HG02759 (cell line): ENCODE results near the gene CCL4L2.
A peak's percentile ranks its signal among the peaks of the same experiment; 100 is the strongest.
"Not testable (repeated sequence)": the region's sequence is repeated elsewhere in the genome, so short reads cannot be mapped to it uniquely, and the experiment has no call there.

Experiments used
- ATAC-seq: cut with Tn5 transposase; IDR thresholded peaks from one replicate; pipeline ENCODE4 v1.9.1; 2021; ENCODE audit warnings: mild to moderate bottlenecking, moderate library complexity; ENCODE audit not compliant: unreplicated experiment

The CCL4L2 gene

GRCh38 chr17:36210439-36211211 is at the start of gene CCL4L2:
Gene CCL4L2 (plus strand): TSS chr17:36211063.
- peak; percentile 65 for ATAC-seq

GRCh38 chr17:36168836-36169235 is 42.0 kb upstream of the CCL4L2 start:
- ATAC-seq = not testable (repeated sequence)

- ATAC-seq = not testable (repeated sequence)
These were observed 34.3 kb upstream of the CCL4L2 start, which contains the start of gene TBC1D3B for GRCh38 chr17:36176536-36176935. Gene TBC1D3B (minus strand): TSS chr17:36176636. CDS start chr17:36175050, 1,586 bp downstream.

DNA sequence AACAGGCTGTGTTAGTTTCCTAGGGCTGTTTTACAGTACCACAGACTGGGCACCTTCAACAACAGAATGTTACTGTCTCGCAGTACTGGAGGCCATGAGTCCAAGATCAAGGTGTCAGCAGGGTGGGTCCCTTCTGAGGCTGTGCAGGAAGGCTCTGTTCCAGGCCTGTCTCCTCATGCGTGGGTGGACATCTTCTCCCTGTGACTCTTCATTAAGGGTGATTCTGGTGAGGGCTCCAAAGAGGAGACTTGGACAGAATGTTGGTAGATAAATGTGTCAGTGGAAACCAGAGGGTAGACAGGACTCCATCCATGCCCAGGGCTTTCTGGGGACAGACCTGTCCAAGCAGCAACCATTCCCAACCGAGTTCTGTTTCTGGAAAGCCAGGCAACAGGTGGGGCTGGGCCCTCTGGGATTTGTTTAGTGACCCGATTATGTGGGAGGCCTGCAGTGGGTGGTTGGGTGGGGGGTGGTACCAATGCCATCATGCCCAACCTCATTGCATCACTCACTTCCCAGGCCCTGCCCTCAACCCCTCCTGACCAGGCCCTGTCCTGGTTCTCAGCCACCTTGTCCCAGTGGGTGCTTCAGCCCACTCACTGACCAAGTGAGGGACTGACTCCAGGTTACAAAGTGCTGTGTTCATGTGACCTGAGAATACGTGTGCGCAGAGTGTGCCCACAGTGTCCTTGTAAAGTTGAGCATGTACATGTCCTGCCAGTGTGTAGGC is 29.3 kb upstream of the CCL4L2 start:
- not testable (repeated sequence) for ATAC-seq

DNA sequence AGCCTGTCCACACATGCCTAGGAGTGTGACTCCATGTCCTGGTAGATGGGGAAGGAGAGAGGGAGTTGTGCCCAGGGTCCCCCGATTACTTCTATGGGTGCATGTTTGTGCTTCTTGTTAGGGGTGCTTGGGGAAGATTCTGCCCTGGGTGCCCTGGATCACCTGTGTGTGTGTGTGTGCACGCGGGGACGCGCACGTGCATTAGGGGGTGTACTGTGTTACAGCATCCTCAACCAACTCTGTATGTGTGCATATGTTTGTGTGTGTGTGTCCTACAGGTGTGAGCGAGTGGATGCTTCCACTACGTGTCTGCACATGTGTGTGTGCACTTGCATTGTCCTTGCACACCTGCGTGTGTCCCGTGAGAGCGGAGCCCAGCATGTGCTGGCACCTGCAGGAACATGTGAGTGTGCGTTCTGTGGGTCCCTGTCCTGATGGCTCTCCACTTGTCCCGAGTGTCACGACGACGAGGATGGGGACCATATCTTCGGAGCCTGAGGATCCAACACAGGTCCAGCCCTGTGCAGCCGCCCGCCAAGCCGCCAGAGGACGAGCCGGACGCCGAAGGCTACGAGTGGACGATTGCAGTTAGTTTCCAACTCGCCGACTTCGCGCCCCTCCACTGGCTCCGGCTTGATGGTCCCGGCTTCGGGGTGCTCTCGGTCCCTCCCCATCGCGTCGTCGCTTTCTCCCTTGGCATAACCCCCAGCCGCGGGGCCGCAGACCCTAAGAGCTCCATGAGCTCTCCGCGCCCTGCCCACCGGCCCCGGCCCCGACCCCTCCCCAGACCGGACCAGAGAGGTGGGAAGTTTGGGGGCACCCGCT is 28.5 kb upstream of the CCL4L2 start:
- no peak for ATAC-seq

- ATAC-seq = peak; percentile 48
These were observed 27.6 kb upstream of the CCL4L2 start for GRCh38 chr17:36183001-36183971.

DNA sequence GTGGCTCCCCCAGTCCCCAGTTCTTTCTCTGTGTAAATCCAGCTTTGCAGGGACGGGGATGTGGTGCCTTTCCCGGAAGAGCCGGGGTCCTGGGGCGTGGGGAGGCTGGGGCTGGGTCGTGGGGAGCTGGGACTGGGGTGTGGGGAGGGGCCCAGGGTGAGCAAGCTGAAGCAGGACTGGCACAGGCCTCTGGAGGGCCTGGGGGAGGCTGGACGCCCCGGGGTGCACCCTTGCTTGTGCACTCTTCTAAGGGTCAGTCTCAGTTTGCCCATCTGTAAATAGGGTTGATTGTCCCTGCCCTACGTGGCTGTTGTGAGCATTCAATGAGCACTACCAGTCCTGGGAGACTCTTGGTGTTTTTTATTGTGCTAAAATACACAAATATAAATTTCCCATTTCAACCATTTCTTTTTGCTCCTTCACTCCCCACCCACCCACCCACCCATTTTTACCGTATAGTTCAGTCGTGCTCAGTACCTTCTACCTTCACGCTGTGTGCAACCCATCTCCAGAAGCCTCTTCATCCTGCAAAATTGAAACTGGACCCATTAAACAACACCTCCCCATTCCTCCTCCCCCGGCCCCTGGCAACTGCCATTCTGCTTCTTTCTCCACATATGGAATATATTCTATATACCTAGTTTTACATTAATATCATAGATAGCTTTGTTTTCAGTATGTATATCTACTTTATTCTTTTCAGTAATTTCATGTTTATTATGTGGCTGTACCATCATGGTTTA is 26.7 kb upstream of the CCL4L2 start:
- ATAC-seq = no peak

DNA sequence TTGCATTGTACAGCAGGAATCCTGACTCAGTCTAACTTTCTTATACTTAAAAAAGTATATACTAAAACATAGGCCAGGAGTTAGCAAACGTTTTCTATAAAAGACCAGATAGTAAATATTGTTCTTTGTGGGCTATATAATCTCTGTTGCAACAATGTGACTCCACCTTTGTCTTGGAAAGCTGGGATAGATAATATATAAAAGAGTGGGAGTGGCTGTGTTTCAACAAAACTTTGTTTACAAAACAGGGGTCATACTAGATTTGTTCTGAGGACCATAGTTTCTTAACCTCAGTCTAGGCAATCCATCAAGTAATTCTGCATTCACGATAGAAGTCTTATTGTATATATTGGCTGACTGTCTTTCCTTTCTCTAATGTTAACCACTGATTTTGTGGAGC is 25.4 kb upstream of the CCL4L2 start:
- ATAC-seq = no peak

DNA sequence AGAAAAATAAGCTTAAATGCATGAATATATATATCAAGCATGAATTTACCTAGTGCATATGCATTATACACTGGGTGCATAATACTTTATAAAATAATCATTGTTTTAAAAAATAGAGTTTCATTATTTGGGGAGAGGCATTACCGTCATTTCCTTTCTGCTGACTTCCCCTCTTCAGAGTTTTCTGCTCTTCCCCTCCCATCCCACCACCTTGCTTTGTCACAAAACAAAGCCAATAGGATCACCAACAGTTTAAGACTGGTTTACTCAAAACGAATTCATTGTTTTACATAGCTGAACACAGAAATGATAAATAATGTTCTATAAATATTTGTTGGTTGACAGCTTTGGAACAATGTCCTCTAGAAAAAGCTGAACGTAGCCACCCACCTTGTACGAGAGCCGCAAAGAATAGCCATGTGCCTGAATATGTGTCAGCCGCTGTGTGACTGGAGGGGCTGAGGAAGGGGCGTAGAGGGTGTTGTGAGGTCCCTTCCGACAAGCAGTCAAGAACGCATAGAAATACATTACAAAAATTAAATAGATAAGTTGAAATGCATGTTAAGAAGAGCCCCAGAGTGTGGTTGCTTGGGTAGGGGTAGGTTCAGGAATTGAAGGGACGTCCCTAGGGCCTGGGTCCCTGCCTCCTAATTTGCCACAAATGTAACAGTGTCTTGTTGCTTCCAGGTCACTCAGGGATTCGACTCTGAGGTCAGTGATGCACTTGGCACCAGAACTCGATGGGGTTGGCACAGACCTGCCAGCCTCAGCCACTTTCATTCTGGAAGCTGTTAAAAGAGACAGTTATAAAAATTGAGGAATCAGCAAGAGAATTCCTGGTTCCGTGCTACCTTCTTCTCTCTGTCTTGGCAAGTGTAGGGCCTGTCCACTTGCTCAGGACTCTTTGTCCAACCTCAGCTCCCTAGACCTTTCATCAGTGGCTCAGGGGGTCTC is 23.8 kb upstream of the CCL4L2 start:
- ATAC-seq = not testable (repeated sequence)

DNA sequence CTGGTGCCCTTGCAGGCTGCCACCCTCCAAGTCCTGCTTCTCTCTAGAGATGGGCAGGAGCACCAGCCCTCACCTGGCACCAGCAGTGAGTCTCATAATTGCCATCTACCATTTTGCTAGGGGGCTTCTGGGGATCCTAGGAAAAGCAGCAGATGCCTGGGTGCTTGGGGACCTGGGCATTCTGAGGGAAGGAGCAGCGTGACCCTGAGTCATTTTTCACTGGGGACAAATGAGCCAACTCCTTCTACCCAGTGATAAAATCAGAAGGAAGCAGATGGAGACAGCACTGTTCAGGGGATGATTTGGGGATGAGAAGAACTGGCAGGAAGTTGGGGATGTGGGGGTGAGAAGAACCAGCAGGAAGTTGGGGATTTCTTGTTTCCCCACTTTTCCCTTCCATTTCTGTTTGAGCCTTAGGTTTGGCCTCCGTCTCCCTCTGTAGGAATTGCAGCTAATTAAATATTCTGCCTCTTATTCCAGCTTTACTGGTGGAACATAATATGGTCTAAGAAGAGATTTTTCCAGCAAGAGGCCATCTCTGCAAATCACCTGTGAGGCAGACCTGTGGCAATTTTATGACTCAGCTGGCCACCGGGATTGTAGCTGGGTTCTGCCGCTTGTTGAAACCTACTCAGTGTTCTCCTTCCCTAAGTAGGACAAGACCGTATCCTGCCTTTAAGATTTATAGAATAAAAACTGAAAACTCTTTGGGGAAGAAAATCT is 22.8 kb upstream of the CCL4L2 start:
- not testable (repeated sequence) for ATAC-seq

DNA sequence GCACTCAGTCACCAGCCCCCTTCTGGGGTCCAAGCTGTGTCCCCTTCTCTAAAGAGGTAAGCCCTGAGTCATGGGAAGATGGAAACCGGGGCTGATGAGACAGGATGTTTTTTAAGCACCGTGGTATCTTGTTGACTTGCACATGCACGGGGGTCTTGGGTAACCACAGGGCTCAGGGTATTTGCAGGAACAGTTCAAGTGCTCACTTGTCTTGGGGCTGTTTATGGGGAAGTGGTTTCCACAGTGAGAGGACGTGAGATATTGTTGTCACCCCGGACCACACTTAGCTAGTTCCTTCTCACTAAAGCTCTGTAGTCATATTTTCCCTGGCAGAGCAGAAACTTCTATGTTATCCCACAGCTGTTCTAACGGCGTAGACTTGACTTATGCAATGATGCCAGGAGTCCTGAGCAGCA is 22.0 kb upstream of the CCL4L2 start:
- ATAC-seq = peak; percentile 47

DNA sequence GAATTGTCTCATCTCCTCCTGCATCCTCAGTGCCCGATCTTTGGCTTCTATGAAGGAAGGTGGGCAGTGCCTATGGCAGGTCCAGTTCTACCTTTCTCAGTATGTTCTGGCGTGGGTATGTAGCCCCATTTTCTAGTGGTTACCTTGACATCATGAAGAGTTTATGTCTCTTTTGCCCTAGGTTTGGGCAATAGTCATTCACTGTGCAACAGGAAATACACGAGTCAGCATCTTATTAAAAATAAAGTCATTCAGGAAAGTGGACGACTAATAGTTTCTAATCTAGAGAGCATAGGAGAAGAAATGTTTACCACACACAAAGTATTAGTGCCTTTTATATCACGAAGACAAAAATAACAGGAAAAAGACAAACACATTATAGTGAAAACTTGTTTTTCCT is 20.9 kb upstream of the CCL4L2 start:
- ATAC-seq = not testable (repeated sequence)

GRCh38 chr17:36190549-36191330 is 20.1 kb upstream of the CCL4L2 start:
- ATAC-seq = not testable (repeated sequence)

DNA sequence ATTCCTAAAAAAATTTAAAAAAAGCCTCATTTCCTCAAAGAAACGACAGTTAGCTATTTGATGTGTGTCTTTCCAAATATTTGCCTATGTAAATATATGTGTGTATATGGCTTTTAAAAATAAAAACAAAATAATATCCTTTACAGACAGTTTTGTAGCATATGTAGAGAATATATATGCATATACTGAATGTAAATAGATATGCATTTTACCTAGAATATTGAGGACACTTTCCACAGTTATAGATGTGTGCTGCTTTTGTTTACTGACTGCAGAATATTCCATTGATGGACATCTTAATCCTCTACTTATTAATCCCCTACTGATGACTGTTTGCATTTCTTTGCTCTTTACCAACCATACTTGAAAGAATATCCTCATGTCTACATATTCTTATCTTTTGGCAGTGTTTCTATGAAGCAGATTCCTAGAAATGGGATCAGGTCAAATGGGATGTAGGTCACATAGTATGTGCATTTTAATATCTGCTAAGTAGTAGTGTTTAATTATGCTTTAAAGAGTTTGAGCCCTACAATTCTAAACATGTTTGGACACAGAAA is 17.6 kb upstream of the CCL4L2 start:
- no peak for ATAC-seq

DNA sequence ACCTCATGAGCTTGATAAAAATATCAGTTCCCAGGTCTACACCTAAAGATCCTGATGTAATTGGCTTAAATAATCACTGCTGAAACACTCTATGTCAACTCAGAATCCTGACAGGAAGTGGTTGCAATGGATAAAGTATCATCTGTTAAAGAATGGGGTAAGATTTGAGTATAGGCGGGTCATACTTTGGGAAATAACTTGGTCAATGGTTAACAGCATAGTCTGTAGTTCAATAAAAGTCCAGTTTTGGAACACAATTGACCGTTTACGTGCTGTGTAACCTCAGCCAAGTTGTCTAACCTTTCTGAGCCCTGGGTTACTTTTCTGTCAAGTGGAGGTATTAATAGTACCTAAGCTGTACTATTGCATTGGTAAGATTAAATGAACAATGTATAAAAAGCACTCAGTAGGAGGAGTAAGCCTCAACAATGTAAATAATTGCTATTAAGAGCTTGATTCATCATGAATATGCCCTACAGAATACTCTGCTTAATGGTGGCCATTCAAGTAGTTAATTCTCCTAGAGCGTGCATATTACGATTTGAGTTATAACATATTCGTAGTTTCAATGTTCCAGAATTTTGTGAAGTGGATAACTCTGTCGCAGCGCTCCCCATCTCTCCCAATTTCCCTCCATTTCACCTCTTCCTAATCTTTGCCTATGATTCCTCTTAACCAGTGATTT is 16.6 kb upstream of the CCL4L2 start:
- ATAC-seq = not testable (repeated sequence)
